Naive thymus-derived CD8-positive, alpha-beta T cell (primary cell): ENCODE measurements around the gene DDR2. TPM values are rescaled to one million over a fixed set of nuclear protein-coding genes. Genes with fewer than 3 reads are reported as not detected.

Source experiments
- ATAC-seq, 2 donors: fragments of 150-1000 bp; cut with Tn5 transposase in 1 of 2; sonication (Bioruptor Pico), chemical (Tn5 transposase) in 1 of 2; 1 replicate in 1 of 2; 2 replicates in 1 of 2; pipeline ENCODE4 v1.10.0; 2021; ENCODE audit warnings: mild to moderate bottlenecking in 2 of 2, moderate library complexity in 2 of 2
- POLR2A ChIA-PET: fragments of 350-600 bp; sonication (Branson Sonifier 250); formaldehyde crosslinking; loops from one replicate; lab custom pipeline; 2021; ENCODE audit warnings: antibody characterized with exemption; lab: Charles Lee
- DNase-seq, 10 donors: peaks; one replicate each; pipeline versions ENCODE4 v3.0.0 to v3.0.0-alpha.2; 2020 to 2022
- H3K27ac Mint-ChIP-seq, 10 donors: one replicate each; pipeline ENCODE4 v1.8.0; 2020 to 2022; ENCODE audit warnings: mild to moderate bottlenecking in 10 of 10, mixed read lengths in 10 of 10, moderate library complexity in 4 of 10, inconsistent platforms in 1 of 10
- H3K27me3 Mint-ChIP-seq, 5 donors: one replicate each; pipeline ENCODE4 v1.8.0; 2021 to 2022; ENCODE audit warnings: mixed read lengths in 5 of 5
- H3K36me3 Mint-ChIP-seq, 3 donors: one replicate each; pipeline ENCODE4 v1.8.0; 2020 to 2022; ENCODE audit warnings: mixed read lengths in 3 of 3, mild to moderate bottlenecking in 2 of 3, inconsistent platforms in 1 of 3
- H3K4me1 Mint-ChIP-seq, 4 donors: one replicate each; pipeline ENCODE4 v1.8.0; 2021 to 2022; ENCODE audit warnings: mixed read lengths in 4 of 4
- H3K4me3 Mint-ChIP-seq, 10 donors: one replicate each; pipeline ENCODE4 v1.8.0; 2020 to 2022; ENCODE audit warnings: mild to moderate bottlenecking in 10 of 10, mixed read lengths in 10 of 10, moderate library complexity in 6 of 10, inconsistent platforms in 1 of 10
- H3K9me3 Mint-ChIP-seq, 9 donors: one replicate each; pipeline ENCODE4 v1.8.0; 2020 to 2022; ENCODE audit warnings: mixed read lengths in 9 of 9, mild to moderate bottlenecking in 3 of 9, inconsistent platforms in 1 of 9, moderate library complexity in 1 of 9
- polyA plus RNA-seq, 3 donors: library from polyadenylated mRNA; unstranded; fragments of 300-500 nt; fragmentation: Illumina TruSeq; gene quantifications; one replicate each; pipeline ENCODE4 v1.2.3, GENCODE V29; 2021
- total RNA-seq, 8 experiments: library from RNA in 2 of 8; stranded (reverse) in 2 of 8; gene quantifications; one replicate each; pipeline ENCODE4 v1.2.3 and lab custom pipeline; 2021 to 2026

The DDR2 gene
- total and polyA plus RNA-seq, 5 experiments from 2014 or later, result 0.16 to 0.33 (median 0.21) TPM; not detected in 2

GRCh38 chr1:162823771-162824525 lies 191.7 kb downstream of the DDR2 start:
- Mint-ChIP-seq H3K4me3 (no peak overlapping the region), H3K4me1 (peaks cover 2 to 19% (median 14%) of the 10 kb centered on the region in 4 donors), H3K27ac (no peak overlapping the region), H3K9me3 (peaks cover 0 to 3% (median 0%) of the 10 kb centered on the region in 9 donors), H3K36me3 (peaks cover 0 to 9% (median 0%) of the 10 kb centered on the region in 3 donors), H3K27me3 (peaks cover 26 to 72% (median 50%) of the 10 kb centered on the region in 5 donors)
- ATAC-seq (no peak), DNase-seq (no peak)
- POLR2A ChIA-PET, result no interaction called here

- Mint-ChIP-seq H3K4me3 (no peak overlapping the region), H3K27ac (peak overlapping the region in 1 of 10 donors; percentile 48), H3K4me1 (no peaks in the 10 kb centered on the region), H3K36me3 (peaks cover 0 to 7% (median 2%) of the 10 kb centered on the region in 3 donors), H3K27me3 (peaks cover 20 to 71% (median 43%) of the 10 kb centered on the region in 5 donors), H3K9me3 (peaks cover 0 to 3% (median 0%) of the 10 kb centered on the region in 9 donors)
- ATAC-seq (no peak), DNase-seq (no peak)
- POLR2A ChIA-PET, result no interaction called here
Observed at GRCh38 chr1:162829268-162829667, 197.0 kb downstream of the DDR2 start.

- H3K36me3 Mint-ChIP-seq, result peaks cover 0 to 3% (median 2%) of the 10 kb centered on the region in 3 donors
- DNase-seq (no peak), ATAC-seq (no peak)
- no peak overlapping the region for H3K4me3 Mint-ChIP-seq
- POLR2A ChIA-PET, result no interaction called here
- peaks cover 7 to 44% (median 27%) of the 10 kb centered on the region in 5 donors for H3K27me3 Mint-ChIP-seq
- H3K9me3 Mint-ChIP-seq, result peaks cover 0 to 5% (median 0%) of the 10 kb centered on the region in 9 donors
- no peak overlapping the region for H3K27ac Mint-ChIP-seq
- peaks cover 0 to 2% (median 0%) of the 10 kb centered on the region in 4 donors for H3K4me1 Mint-ChIP-seq
Observed at GRCh38 chr1:162832470-162832869, 200.2 kb downstream of the DDR2 start.

DNA sequence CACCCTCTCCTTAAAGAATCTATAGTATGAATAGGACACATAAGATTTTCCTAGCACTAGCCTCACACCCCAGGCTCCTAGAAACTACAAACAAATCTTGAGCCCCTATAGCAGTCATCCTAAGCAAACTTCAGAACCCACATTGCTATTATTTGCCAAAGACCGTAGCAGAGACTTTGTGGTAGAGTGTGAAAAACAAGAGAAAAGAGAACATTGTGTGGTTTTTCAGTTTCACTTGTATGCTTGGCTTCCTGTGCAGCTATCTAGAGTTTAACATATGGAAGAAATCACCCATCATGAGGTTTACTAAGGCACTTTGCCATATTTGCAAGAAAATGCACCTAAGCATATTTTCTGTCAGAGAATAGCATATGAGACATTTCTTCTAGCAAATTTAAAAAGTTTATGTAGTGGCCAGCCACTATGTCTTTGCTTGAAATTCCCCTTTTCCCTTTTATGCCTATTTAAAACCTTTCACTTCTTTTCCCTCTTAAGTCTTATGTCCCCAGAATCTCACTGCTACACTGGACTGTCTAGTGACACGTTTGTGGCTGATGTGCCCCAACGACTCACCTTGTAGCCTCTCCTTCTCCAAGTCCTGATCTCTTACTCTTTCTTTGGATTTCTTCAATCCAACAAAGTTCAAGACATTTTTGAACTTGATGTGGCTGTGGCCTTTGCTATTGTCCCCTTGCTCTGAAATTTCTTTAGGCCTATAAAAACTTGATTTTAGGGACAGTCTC lies 203.1 kb downstream of the DDR2 start:
- POLR2A ChIA-PET, result no interaction called here
- ATAC-seq (no peak), DNase-seq (no peak)
- Mint-ChIP-seq H3K4me3 (no peak overlapping the region), H3K36me3 (peaks cover 0 to 17% (median 11%) of the 10 kb centered on the region in 3 donors), H3K27me3 (peaks cover 11 to 32% (median 15%) of the 10 kb centered on the region in 5 donors), H3K4me1 (peaks cover 0 to 2% (median 0%) of the 10 kb centered on the region in 4 donors), H3K27ac (peak overlapping the region in 2 of 10 donors; percentile 28 to 41), H3K9me3 (peaks cover 12 to 25% (median 18%) of the 10 kb centered on the region in 9 donors)

Other genes with a start within 250 kb of the DDR2 start
- gene SH2D1B, start 220.3 kb upstream of the DDR2 start, total RNA-seq, result under 1 TPM; 0.19 to 0.29 TPM
- gene SH2D1B, start 220.3 kb upstream of the DDR2 start, polyA plus RNA-seq, result 1 to 10 TPM in 1 of 3 donors, under 1 TPM in 2; 0.10 to 5.9 (median 0.33) TPM
- gene UHMK1, start 134.6 kb upstream of the DDR2 start, total RNA-seq, result 10 to 100 TPM; 65.5 to 68.6 TPM
- 10 to 100 TPM; 48.4 to 75.9 (median 57.6) TPM for gene UHMK1, start 134.6 kb upstream of the DDR2 start, polyA plus RNA-seq
- 10 to 100 TPM; 17.1 to 17.3 TPM for gene UAP1, start 70.7 kb upstream of the DDR2 start, total RNA-seq
- 10 to 100 TPM; 20.7 to 27.0 (median 23.4) TPM for gene UAP1, start 70.7 kb upstream of the DDR2 start, polyA plus RNA-seq
- gene HSD17B7, start 158.2 kb downstream of the DDR2 start, total RNA-seq, result 10 to 100 TPM; 33.5 to 39.5 TPM
- gene HSD17B7, start 158.2 kb downstream of the DDR2 start, polyA plus RNA-seq, result 10 to 100 TPM; 19.1 to 27.6 (median 23.0) TPM
- not detected for gene CCDC190, start 228.7 kb downstream of the DDR2 start, total RNA-seq
- gene CCDC190, start 228.7 kb downstream of the DDR2 start, polyA plus RNA-seq, result not detected